Measurements from ENCODE around the gene FAIM2.

DNA sequence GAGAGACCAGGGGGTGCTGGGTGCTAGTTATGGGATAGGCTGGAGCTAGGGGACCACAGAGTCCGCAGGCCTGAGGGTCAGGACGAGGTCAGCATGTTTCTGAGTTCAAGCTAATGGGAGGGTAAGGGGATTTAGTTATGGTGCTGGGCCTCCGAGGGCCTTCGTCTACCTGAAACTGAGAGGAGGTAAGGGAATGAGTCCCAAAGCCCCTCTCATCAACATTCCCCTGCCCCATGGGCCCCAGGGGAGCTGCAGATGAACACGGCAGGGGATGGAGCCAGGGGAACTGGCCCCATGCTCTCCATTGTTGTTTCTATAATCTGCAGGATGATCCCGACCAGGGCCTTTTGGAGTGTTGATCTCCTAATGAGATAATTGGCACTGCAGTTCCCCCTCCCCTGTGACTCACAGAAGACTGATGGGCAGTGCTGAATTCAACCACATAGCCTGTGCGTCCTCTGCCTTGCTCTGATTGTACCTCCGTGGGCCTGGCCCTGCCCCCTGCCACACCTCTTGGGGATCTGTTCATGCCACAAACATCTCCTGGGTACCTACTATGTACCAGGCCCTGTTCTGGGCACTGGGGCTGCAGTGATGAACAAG, 21.4 kb downstream of the FAIM2 start:
- TF ChIP-seq POLR2AphosphoS5 (IDR thresholded peaks at IDR 0.05) = no peak
- TF ChIP-seq, protein P1, sequence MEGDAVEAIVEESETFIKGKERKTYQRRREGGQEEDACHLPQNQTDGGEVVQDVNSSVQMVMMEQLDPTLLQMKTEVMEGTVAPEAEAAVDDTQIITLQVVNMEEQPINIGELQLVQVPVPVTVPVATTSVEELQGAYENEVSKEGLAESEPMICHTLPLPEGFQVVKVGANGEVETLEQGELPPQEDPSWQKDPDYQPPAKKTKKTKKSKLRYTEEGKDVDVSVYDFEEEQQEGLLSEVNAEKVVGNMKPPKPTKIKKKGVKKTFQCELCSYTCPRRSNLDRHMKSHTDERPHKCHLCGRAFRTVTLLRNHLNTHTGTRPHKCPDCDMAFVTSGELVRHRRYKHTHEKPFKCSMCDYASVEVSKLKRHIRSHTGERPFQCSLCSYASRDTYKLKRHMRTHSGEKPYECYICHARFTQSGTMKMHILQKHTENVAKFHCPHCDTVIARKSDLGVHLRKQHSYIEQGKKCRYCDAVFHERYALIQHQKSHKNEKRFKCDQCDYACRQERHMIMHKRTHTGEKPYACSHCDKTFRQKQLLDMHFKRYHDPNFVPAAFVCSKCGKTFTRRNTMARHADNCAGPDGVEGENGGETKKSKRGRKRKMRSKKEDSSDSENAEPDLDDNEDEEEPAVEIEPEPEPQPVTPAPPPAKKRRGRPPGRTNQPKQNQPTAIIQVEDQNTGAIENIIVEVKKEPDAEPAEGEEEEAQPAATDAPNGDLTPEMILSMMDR (IDR thresholded peaks at IDR 0.05) = no peak
- no peak for TF ChIP-seq POLR2A (IDR thresholded peaks at IDR 0.05; ENCODE audit: low read depth)

Data from esophagus muscularis mucosa (tissue), 3 donors.